ENCODE data around the gene ANK2. TPM values are rescaled to one million over a fixed set of nuclear protein-coding genes. Genes with fewer than 3 reads are reported as not detected.
A peak's percentile ranks its signal among the peaks of the same experiment; 100 is the strongest.

The ANK2 gene
- total RNA-seq, 8 experiments from 2014 or later: 46.7 to 361 (median 116) TPM

- no peaks in the 10 kb centered on the region for H3K4me1 ChIP-seq (replicated peaks in 1 of 2)
- H3K27ac ChIP-seq: no peak overlapping the region
- 81 to 100% (median 96%) methylated on average over 1 to 3 of the region's 3 CpGs for WGBS, 10 experiments
- ATAC-seq (replicated peaks in 6 of 8): peak in 3 of 8 experiments; percentile 20 to 44 (median 41)
- H3K4me3 ChIP-seq: no peak overlapping the region
- in situ Hi-C loops (cut with MboI; ENCODE audit: low pct_unique_long_range_greater_than_20kb in 2 of 9, low sequenced_read_pairs in 9 of 9, unreplicated experiment in 9 of 9): no loop called here
Observed at GRCh38 chr4:113328514-113328913, 279.1 kb downstream of the ANK2 start.

GRCh38 chr4:113330200-113330599, 280.7 kb downstream of the ANK2 start:
- Histone ChIP-seq H3K27ac (no peak overlapping the region), H3K4me1 (replicated peaks in 1 of 2) (no peaks in the 10 kb centered on the region), H3K4me3 (no peak overlapping the region)
- WGBS, 10 experiments: 86 to 98% (median 91%) methylated on average over 2 to 12 of the region's 12 CpGs
- in situ Hi-C loops (cut with MboI; ENCODE audit: low pct_unique_long_range_greater_than_20kb in 2 of 9, low sequenced_read_pairs in 9 of 9, unreplicated experiment in 9 of 9): no loop called here
- ATAC-seq (replicated peaks in 6 of 8): no peak

GRCh38 chr4:113331811-113332210, 282.4 kb downstream of the ANK2 start:
- Histone ChIP-seq H3K27ac (no peak overlapping the region), H3K4me1 (replicated peaks in 1 of 2) (no peaks in the 10 kb centered on the region), H3K4me3 (no peak overlapping the region)
- ATAC-seq (replicated peaks in 6 of 8): no peak
- in situ Hi-C loops (cut with MboI; ENCODE audit: low pct_unique_long_range_greater_than_20kb in 2 of 9, low sequenced_read_pairs in 9 of 9, unreplicated experiment in 9 of 9): no loop called here
- WGBS, 10 experiments: 80 to 100% (median 100%) methylated on average over 1 to 5 of the region's 6 CpGs; no CpG with 5 or more reads in 1 of the 10 experiments

- no peak overlapping the region for H3K27ac ChIP-seq
- no peak overlapping the region for H3K4me3 ChIP-seq
- WGBS, 10 experiments: 73 to 100% (median 89%) methylated on average over 1 to 4 of the region's 5 CpGs; no CpG with 5 or more reads in 4 of the 10 experiments
- in situ Hi-C loops (cut with MboI; ENCODE audit: low pct_unique_long_range_greater_than_20kb in 2 of 9, low sequenced_read_pairs in 9 of 9, unreplicated experiment in 9 of 9): no loop called here
- no peaks in the 10 kb centered on the region for H3K4me1 ChIP-seq (replicated peaks in 1 of 2)
- no peak for ATAC-seq (replicated peaks in 6 of 8)
Observed at GRCh38 chr4:113332701-113333100, 283.2 kb downstream of the ANK2 start.

- WGBS, 10 experiments: 88 to 100% (median 95%) methylated on average over 2 to 10 of the region's 10 CpGs; no CpG with 5 or more reads in 1 of the 10 experiments
- in situ Hi-C loops (cut with MboI; ENCODE audit: low pct_unique_long_range_greater_than_20kb in 2 of 9, low sequenced_read_pairs in 9 of 9, unreplicated experiment in 9 of 9): no loop called here
- H3K4me3 ChIP-seq: no peak overlapping the region
- no peak overlapping the region for H3K27ac ChIP-seq
- H3K4me1 ChIP-seq (replicated peaks in 1 of 2): no peaks in the 10 kb centered on the region
- ATAC-seq (replicated peaks in 6 of 8): no peak
Observed at GRCh38 chr4:113335746-113336145, 286.3 kb downstream of the ANK2 start.

- no peaks in the 10 kb centered on the region for H3K4me1 ChIP-seq (replicated peaks in 1 of 2)
- 22 to 95% (median 86%) methylated on average over 1 to 2 of the region's 2 CpGs; no CpG with 5 or more reads in 5 of the 10 experiments for WGBS, 10 experiments
- no peak for ATAC-seq (replicated peaks in 6 of 8)
- in situ Hi-C loops (cut with MboI; ENCODE audit: low pct_unique_long_range_greater_than_20kb in 2 of 9, low sequenced_read_pairs in 9 of 9, unreplicated experiment in 9 of 9): no loop called here
- no peak overlapping the region for H3K27ac ChIP-seq
- H3K4me3 ChIP-seq: no peak overlapping the region
Observed at GRCh38 chr4:113336556-113336955, 287.1 kb downstream of the ANK2 start.

GRCh38 chr4:113339430-113339813, 290.0 kb downstream of the ANK2 start:
- no peak overlapping the region for H3K4me3 ChIP-seq
- H3K27ac ChIP-seq: no peak overlapping the region
- 49 to 100% (median 80%) methylated on average over 2 to 4 of the region's 4 CpGs for WGBS, 10 experiments
- no peak for ATAC-seq (replicated peaks in 6 of 8)
- H3K4me1 ChIP-seq (replicated peaks in 1 of 2): no peaks in the 10 kb centered on the region
- in situ Hi-C loops (cut with MboI; ENCODE audit: low pct_unique_long_range_greater_than_20kb in 2 of 9, low sequenced_read_pairs in 9 of 9, unreplicated experiment in 9 of 9): no loop called here

- no peak overlapping the region for H3K4me3 ChIP-seq
- in situ Hi-C loops (cut with MboI; ENCODE audit: low pct_unique_long_range_greater_than_20kb in 2 of 9, low sequenced_read_pairs in 9 of 9, unreplicated experiment in 9 of 9): no loop called here
- H3K27ac ChIP-seq: no peak overlapping the region
- H3K4me1 ChIP-seq (replicated peaks in 1 of 2): no peaks in the 10 kb centered on the region
- 65 to 100% (median 84%) methylated on average over 1 to 3 of the region's 3 CpGs; no CpG with 5 or more reads in 1 of the 10 experiments for WGBS, 10 experiments
- ATAC-seq (replicated peaks in 6 of 8): peak in 3 of 8 experiments; percentile 70 to 80 (median 75)
Observed at GRCh38 chr4:113344100-113344499, 294.6 kb downstream of the ANK2 start.

- 0 to 100% (median 63%) methylated on average over 2 of the region's 2 CpGs; no CpG with 5 or more reads in 2 of the 10 experiments for WGBS, 10 experiments
- no peak overlapping the region for H3K27ac ChIP-seq
- in situ Hi-C loops (cut with MboI; ENCODE audit: low pct_unique_long_range_greater_than_20kb in 2 of 9, low sequenced_read_pairs in 9 of 9, unreplicated experiment in 9 of 9): no loop called here
- peak in 1 of 8 experiments; percentile 27 for ATAC-seq (replicated peaks in 6 of 8)
- H3K4me1 ChIP-seq (replicated peaks in 1 of 2): no peaks in the 10 kb centered on the region
- H3K4me3 ChIP-seq: no peak overlapping the region
Observed at GRCh38 chr4:113347245-113347644, 297.8 kb downstream of the ANK2 start.

- no peak overlapping the region for H3K27ac ChIP-seq
- WGBS, 10 experiments: 60 to 100% (median 88%) methylated on average over 2 to 4 of the region's 4 CpGs
- in situ Hi-C loops (cut with MboI; ENCODE audit: low pct_unique_long_range_greater_than_20kb in 2 of 9, low sequenced_read_pairs in 9 of 9, unreplicated experiment in 9 of 9): no loop called here
Observed at GRCh38 chr4:113349430-113349829, 300.0 kb downstream of the ANK2 start.

GRCh38 chr4:113350576-113350975, 301.1 kb downstream of the ANK2 start:
- H3K4me1 ChIP-seq (replicated peaks in 1 of 2): no peaks in the 10 kb centered on the region
- H3K27ac ChIP-seq: no peak overlapping the region
- H3K4me3 ChIP-seq: no peak overlapping the region
- in situ Hi-C loops (cut with MboI; ENCODE audit: low pct_unique_long_range_greater_than_20kb in 2 of 9, low sequenced_read_pairs in 9 of 9, unreplicated experiment in 9 of 9): no loop called here
- ATAC-seq (replicated peaks in 6 of 8): no peak

More at GRCh38 chr4:113349430-113349829, 300.0 kb downstream of the ANK2 start:
- no peak for ATAC-seq (replicated peaks in 6 of 8)
- Histone ChIP-seq H3K4me1 (replicated peaks in 1 of 2) (no peaks in the 10 kb centered on the region), H3K4me3 (no peak overlapping the region)

GRCh38 chr4:113355550-113356371, 306.3 kb downstream of the ANK2 start:
- in situ Hi-C loops (cut with MboI; ENCODE audit: low pct_unique_long_range_greater_than_20kb in 2 of 9, low sequenced_read_pairs in 9 of 9, unreplicated experiment in 9 of 9): no loop called here
- H3K27ac ChIP-seq: no peak overlapping the region
- ATAC-seq (replicated peaks in 6 of 8): peak in 2 of 8 experiments; percentile 96 to 97

GRCh38 chr4:113356453-113356852, 307.0 kb downstream of the ANK2 start:
- 65 to 100% (median 99%) methylated on average over 1 to 3 of the region's 3 CpGs; no CpG with 5 or more reads in 2 of the 10 experiments for WGBS, 10 experiments
- Histone ChIP-seq H3K4me3 (no peak overlapping the region), H3K4me1 (replicated peaks in 1 of 2) (no peaks in the 10 kb centered on the region), H3K27ac (no peak overlapping the region)
- in situ Hi-C loops (cut with MboI; ENCODE audit: low pct_unique_long_range_greater_than_20kb in 2 of 9, low sequenced_read_pairs in 9 of 9, unreplicated experiment in 9 of 9): no loop called here
- ATAC-seq (replicated peaks in 6 of 8): no peak

More at GRCh38 chr4:113355550-113356371, 306.3 kb downstream of the ANK2 start:
- H3K4me3 ChIP-seq: no peak overlapping the region
- H3K4me1 ChIP-seq (replicated peaks in 1 of 2): no peaks in the 10 kb centered on the region
- WGBS, 10 experiments: 0 to 100% (median 93%) methylated on average over 1 to 11 of the region's 13 CpGs; no CpG with 5 or more reads in 3 of the 10 experiments

GRCh38 chr4:113358784-113359183, 309.3 kb downstream of the ANK2 start:
- H3K27ac ChIP-seq: no peak overlapping the region
- H3K4me3 ChIP-seq: no peak overlapping the region
- no peaks in the 10 kb centered on the region for H3K4me1 ChIP-seq (replicated peaks in 1 of 2)
- in situ Hi-C loops (cut with MboI; ENCODE audit: low pct_unique_long_range_greater_than_20kb in 2 of 9, low sequenced_read_pairs in 9 of 9, unreplicated experiment in 9 of 9): no loop called here
- no peak for ATAC-seq (replicated peaks in 6 of 8)
- WGBS, 10 experiments: 50 to 100% (median 90%) methylated on average over 1 to 5 of the region's 5 CpGs; no CpG with 5 or more reads in 2 of the 10 experiments
